Brain pericyte (primary cell): Measurements from ENCODE around the gene PPP6R2.
"Not testable (repeated sequence)": the region's sequence is repeated elsewhere in the genome, so short reads cannot be mapped to it uniquely, and the experiment has no call there.

Source experiments
- DNase-seq: peaks from one replicate; pipeline ENCODE4 v3.0.0-alpha.2; 2012; ENCODE audit warnings: low read depth, low spot score

The PPP6R2 gene

GRCh38 chr22:50398831-50399648 lies 55.9 kb downstream of the PPP6R2 start:
- DNase-seq = no peak

GRCh38 chr22:50399751-50400331 lies 56.7 kb downstream of the PPP6R2 start:
- DNase-seq = no peak

- no peak for DNase-seq
These were observed 57.3 kb downstream of the PPP6R2 start for GRCh38 chr22:50400406-50400805.

- no peak for DNase-seq
These were observed 57.8 kb downstream of the PPP6R2 start for GRCh38 chr22:50400931-50401330.

GRCh38 chr22:50401907-50402306 lies 58.8 kb downstream of the PPP6R2 start:
- DNase-seq = no peak

- DNase-seq = no peak
These were observed 60.6 kb downstream of the PPP6R2 start for GRCh38 chr22:50403701-50404101.

- DNase-seq = no peak
These were observed 63.5 kb downstream of the PPP6R2 start for GRCh38 chr22:50406416-50407170.

- DNase-seq = no peak
These were observed 65.2 kb downstream of the PPP6R2 start for GRCh38 chr22:50408311-50408710.

GRCh38 chr22:50408954-50409353 lies 65.8 kb downstream of the PPP6R2 start:
- not testable (repeated sequence) for DNase-seq

GRCh38 chr22:50414476-50415248 lies 71.5 kb downstream of the PPP6R2 start:
- no peak for DNase-seq

GRCh38 chr22:50415426-50415825 lies 72.3 kb downstream of the PPP6R2 start:
- DNase-seq = no peak

- no peak for DNase-seq
These were observed 73.9 kb downstream of the PPP6R2 start for GRCh38 chr22:50416996-50417395.

GRCh38 chr22:50417411-50418210 lies 74.5 kb downstream of the PPP6R2 start:
- no peak for DNase-seq

GRCh38 chr22:50418624-50419023 lies 75.5 kb downstream of the PPP6R2 start:
- no peak for DNase-seq

- no peak for DNase-seq
These were observed 76.0 kb downstream of the PPP6R2 start for GRCh38 chr22:50419116-50419515.

- DNase-seq = no peak
These were observed 76.9 kb downstream of the PPP6R2 start for GRCh38 chr22:50420015-50420414.

- DNase-seq = no peak
These were observed 77.5 kb downstream of the PPP6R2 start for GRCh38 chr22:50420581-50420980.

GRCh38 chr22:50422046-50422445 lies 78.9 kb downstream of the PPP6R2 start:
- DNase-seq = no peak

- DNase-seq = no peak
These were observed 80.1 kb downstream of the PPP6R2 start for GRCh38 chr22:50422961-50423815.

- DNase-seq = no peak
These were observed 80.8 kb downstream of the PPP6R2 start for GRCh38 chr22:50423956-50424355.
